ENCODE measurements around the gene PCYT1A.
"Not testable (repeated sequence)": the region's sequence is repeated elsewhere in the genome, so short reads cannot be mapped to it uniquely, and the experiment has no call there.

The PCYT1A gene

GRCh38 chr3:196192524-196193051 lies 94.9 kb downstream of the PCYT1A start:
- DNase-seq (ENCODE audit: low read depth): no peak

- no peak for DNase-seq (ENCODE audit: low read depth)
Measured at GRCh38 chr3:196192036-196192523, 95.4 kb downstream of the PCYT1A start.

- no peak for DNase-seq (ENCODE audit: low read depth)
Measured at GRCh38 chr3:196189566-196190347, 97.8 kb downstream of the PCYT1A start.

- DNase-seq (ENCODE audit: low read depth): no peak
Measured at GRCh38 chr3:196186651-196187573, 100.6 kb downstream of the PCYT1A start.

- no peak for DNase-seq (ENCODE audit: low read depth)
Measured at GRCh38 chr3:196184881-196185280, 102.6 kb downstream of the PCYT1A start.

GRCh38 chr3:196184169-196184432 lies 103.4 kb downstream of the PCYT1A start:
- DNase-seq (ENCODE audit: low read depth): not testable (repeated sequence)

GRCh38 chr3:196181127-196181546 lies 106.4 kb downstream of the PCYT1A start:
- DNase-seq (ENCODE audit: low read depth): no peak

- no peak for DNase-seq (ENCODE audit: low read depth)
Measured at GRCh38 chr3:196180346-196180745, 107.2 kb downstream of the PCYT1A start.
